Measurements from ENCODE around the gene GTPBP8. TPM values are rescaled to one million over a fixed set of nuclear protein-coding genes. Genes with fewer than 3 reads are reported as not detected.
"Not testable (repeated sequence)": the region's sequence is repeated elsewhere in the genome, so short reads cannot be mapped to it uniquely, and the experiment has no call there.

The GTPBP8 gene
- total and polyA plus RNA-seq, 2 of the 13 experiments (the other 11 are each of a cell fraction or from before 2014, with no cell fraction given), result 12.5 to 16.7 TPM

DNA sequence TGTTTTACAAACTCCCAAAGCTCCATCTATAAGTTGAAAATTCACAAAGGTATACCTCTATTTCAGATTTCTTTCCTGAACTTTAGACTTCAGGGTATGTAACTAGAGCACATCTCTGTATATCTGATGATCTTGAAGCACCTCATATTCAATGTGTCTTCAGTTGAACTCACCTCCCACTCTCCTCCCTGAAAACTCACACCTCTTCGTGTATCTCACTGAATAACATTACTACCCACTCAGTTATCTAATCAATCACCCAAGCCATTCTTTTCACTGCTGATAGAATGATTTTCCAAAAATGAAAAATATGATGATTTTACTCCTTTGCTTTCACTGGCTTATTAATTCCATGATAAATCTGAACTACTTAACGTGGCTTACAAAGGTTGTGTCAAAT lies 52.9 kb downstream of the GTPBP8 start:
- in situ Hi-C loops (cut with HindIII; ENCODE audit: extremely low pct_ligation_motif_present, low pct_unique_long_range_greater_than_20kb) (no loop called here), intact Hi-C loops (cut with micrococcal nuclease; ENCODE audit: unreplicated experiment) (no loop called here)
- Histone ChIP-seq H3K4me3 (replicated peaks in 1 of 3; ENCODE audit: insufficient read depth in 1 of 3, low read depth in 2 of 3, low read length in 3 of 3) (no peak overlapping the region), H2AFZ (ENCODE audit: low read length) (no peak overlapping the region), H4K20me1 (ENCODE audit: insufficient read depth, low read length) (no peaks in the 10 kb centered on the region), H3K9ac (ENCODE audit: insufficient read depth, low read depth, low read length) (no peak overlapping the region), H3K9me3 (ENCODE audit: low read length) (0 out of 2 replicates have a peak, but pooled peaks cover 4% of the 10 kb centered on the region), H3K4me2 (ENCODE audit: low read depth, low read length) (no peak overlapping the region), H3K27me3 (ENCODE audit: control insufficient read depth in 1 of 2, insufficient read depth in 2 of 2, low read length in 2 of 2) (peaks cover 0 to 1% of the 10 kb centered on the region in 2 experiments; a peak in 1 of 5 replicates), H3K79me2 (ENCODE audit: insufficient read depth, low read length) (no peaks in the 10 kb centered on the region), H3K27ac (ENCODE audit: extremely low read length, insufficient read depth, low read length) (no peak overlapping the region), H3K4me1 (ENCODE audit: insufficient read depth, low read length) (no peaks in the 10 kb centered on the region), H3K36me3 (replicated peaks in 1 of 2; ENCODE audit: control insufficient read depth in 1 of 2, insufficient read depth in 2 of 2, low read length in 2 of 2) (no peaks in the 10 kb centered on the region)
- TF ChIP-seq ZNF670 (CRISPR knock-in tag; IDR thresholded peaks at IDR 0.05; ENCODE audit: borderline replicate concordance) (no peak), ZFP36 (IDR thresholded peaks at IDR 0.05; ENCODE audit: borderline replicate concordance, low read depth, low read length, partially characterized antibody) (no peak)
- TF ChIP-seq, protein P1, sequence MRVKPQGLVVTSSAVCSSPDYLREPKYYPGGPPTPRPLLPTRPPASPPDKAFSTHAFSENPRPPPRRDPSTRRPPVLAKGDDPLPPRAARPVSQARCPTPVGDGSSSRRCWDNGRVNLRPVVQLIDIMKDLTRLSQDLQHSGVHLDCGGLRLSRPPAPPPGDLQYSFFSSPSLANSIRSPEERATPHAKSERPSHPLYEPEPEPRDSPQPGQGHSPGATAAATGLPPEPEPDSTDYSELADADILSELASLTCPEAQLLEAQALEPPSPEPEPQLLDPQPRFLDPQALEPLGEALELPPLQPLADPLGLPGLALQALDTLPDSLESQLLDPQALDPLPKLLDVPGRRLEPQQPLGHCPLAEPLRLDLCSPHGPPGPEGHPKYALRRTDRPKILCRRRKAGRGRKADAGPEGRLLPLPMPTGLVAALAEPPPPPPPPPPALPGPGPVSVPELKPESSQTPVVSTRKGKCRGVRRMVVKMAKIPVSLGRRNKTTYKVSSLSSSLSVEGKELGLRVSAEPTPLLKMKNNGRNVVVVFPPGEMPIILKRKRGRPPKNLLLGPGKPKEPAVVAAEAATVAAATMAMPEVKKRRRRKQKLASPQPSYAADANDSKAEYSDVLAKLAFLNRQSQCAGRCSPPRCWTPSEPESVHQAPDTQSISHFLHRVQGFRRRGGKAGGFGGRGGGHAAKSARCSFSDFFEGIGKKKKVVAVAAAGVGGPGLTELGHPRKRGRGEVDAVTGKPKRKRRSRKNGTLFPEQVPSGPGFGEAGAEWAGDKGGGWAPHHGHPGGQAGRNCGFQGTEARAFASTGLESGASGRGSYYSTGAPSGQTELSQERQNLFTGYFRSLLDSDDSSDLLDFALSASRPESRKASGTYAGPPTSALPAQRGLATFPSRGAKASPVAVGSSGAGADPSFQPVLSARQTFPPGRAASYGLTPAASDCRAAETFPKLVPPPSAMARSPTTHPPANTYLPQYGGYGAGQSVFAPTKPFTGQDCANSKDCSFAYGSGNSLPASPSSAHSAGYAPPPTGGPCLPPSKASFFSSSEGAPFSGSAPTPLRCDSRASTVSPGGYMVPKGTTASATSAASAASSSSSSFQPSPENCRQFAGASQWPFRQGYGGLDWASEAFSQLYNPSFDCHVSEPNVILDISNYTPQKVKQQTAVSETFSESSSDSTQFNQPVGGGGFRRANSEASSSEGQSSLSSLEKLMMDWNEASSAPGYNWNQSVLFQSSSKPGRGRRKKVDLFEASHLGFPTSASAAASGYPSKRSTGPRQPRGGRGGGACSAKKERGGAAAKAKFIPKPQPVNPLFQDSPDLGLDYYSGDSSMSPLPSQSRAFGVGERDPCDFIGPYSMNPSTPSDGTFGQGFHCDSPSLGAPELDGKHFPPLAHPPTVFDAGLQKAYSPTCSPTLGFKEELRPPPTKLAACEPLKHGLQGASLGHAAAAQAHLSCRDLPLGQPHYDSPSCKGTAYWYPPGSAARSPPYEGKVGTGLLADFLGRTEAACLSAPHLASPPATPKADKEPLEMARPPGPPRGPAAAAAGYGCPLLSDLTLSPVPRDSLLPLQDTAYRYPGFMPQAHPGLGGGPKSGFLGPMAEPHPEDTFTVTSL (CRISPR knock-in tag; IDR thresholded peaks at IDR 0.05; ENCODE audit: borderline replicate concordance), result no peak
- ChIA-PET POLR2A (no interaction called here), CTCF (ENCODE audit: low intra/inter-chr PET ratio, low total read pairs) (no interaction called here)
- DNase-seq (ENCODE audit: low spot score) (no peak), ATAC-seq (no peak), FAIRE-seq (no peak)
- 3% methylated on average over 2 of the region's 2 CpGs for WGBS (ENCODE audit: low lambda C conversion rate)
- BruUV-seq (replicated peaks), result no TSS peak

DNA sequence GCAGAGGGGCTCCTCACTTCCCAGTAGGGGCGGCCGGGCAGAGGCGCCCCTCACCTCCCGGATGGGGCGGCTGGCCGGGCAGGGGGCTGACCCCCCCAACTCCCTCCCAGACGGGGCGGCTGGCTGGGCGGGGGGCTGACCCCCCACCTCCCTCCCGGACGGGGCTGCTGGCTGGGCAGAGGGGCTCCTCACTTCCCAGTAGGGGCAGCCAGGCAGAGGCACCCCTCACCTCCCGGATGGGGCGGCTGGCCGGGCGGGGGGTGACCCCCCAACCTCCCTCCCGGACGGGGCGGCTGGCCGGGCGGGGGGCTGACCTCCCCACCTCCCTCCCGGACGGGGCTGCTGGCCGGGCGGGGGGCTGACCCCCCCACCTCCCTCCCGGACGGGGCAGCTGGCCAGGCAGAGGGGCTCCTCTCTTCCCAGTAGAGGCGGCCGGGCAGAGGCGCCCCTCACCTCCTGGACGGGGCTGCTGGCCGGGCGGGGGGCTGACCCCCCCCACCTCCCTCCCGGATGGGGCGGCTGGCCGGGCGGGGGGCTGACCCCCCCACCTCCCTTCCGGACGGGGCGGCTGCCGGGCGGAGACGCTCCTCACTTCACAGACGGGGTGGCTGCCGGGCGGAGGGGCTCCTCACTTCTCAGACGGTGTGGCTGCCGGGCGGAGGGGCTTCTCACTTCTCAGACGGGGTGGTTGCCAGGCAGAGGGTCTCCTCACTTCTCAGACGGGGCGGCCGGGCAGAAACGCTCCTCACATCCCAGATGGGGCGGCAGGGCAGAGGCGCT lies 55.6 kb downstream of the GTPBP8 start:
- in situ Hi-C loops (cut with HindIII; ENCODE audit: extremely low pct_ligation_motif_present, low pct_unique_long_range_greater_than_20kb); H3K27ac ChIP-seq (ENCODE audit: extremely low read length, insufficient read depth, low read length); intact Hi-C loops (cut with micrococcal nuclease; ENCODE audit: unreplicated experiment); H3K9ac ChIP-seq (ENCODE audit: insufficient read depth, low read depth, low read length); H3K4me3 ChIP-seq (replicated peaks in 1 of 3; ENCODE audit: insufficient read depth in 1 of 3, low read depth in 2 of 3, low read length in 3 of 3); CTCF ChIA-PET (ENCODE audit: low intra/inter-chr PET ratio, low total read pairs); H3K36me3 ChIP-seq (replicated peaks in 1 of 2; ENCODE audit: control insufficient read depth in 1 of 2, insufficient read depth in 2 of 2, low read length in 2 of 2); H4K20me1 ChIP-seq (ENCODE audit: insufficient read depth, low read length); H3K4me2 ChIP-seq (ENCODE audit: low read depth, low read length); H3K27me3 ChIP-seq (ENCODE audit: control insufficient read depth in 1 of 2, insufficient read depth in 2 of 2, low read length in 2 of 2); DNase-seq (ENCODE audit: low spot score); H3K79me2 ChIP-seq (ENCODE audit: insufficient read depth, low read length); H3K9me3 ChIP-seq (ENCODE audit: low read length); H2AFZ ChIP-seq (ENCODE audit: low read length); BruUV-seq (replicated peaks); H3K4me1 ChIP-seq (ENCODE audit: insufficient read depth, low read length); ATAC-seq; POLR2A ChIA-PET; FAIRE-seq: not testable (repeated sequence)
- 89% methylated on average over 3 of the region's 55 CpGs for WGBS (ENCODE audit: low lambda C conversion rate)
